ENCODE data around the gene ATP1B3. TPM values are rescaled to one million over a fixed set of nuclear protein-coding genes. Genes with fewer than 3 reads are reported as not detected.

ATP1B3 gene
- total and polyA plus RNA-seq, 4 donors, result 6.8 to 30.2 (median 11.3) TPM

DNA sequence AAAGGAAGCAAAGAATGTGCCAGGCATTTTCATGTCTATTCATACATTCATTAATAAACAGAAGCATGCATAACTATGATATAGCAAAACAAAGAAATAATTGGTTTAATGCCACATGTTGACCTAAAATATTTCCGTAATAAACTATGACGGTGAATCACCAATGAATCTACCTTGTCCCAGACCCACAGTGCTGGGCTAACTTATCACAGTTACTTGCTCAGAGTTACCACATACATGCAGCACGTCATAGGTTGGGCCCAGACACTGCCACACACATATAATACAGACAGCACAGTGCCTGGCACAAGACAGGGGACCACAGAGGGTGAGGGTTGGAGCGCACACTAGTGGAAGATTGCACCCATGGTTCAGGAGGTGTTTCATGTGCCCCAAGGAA, 86.9 kb downstream of the ATP1B3 start:
- WGBS, result 96% methylated on average over 4 of the region's 4 CpGs
- H3K36me3 ChIP-seq (ENCODE audit: control insufficient read depth in 4 of 4, insufficient read depth in 3 of 4, low read depth in 1 of 4, low read length in 3 of 4), result peaks cover 0 to 15% (median 12%) of the 10 kb centered on the region in 4 donors

GRCh38 chr3:141965471-141965870, 89.0 kb downstream of the ATP1B3 start:
- no peak overlapping the region for H3K27ac ChIP-seq (ENCODE audit: low read depth in 1 of 2, low read length in 2 of 2)
- no peak overlapping the region for H3K9ac ChIP-seq (ENCODE audit: low read depth in 1 of 2, low read length in 2 of 2)
- WGBS, result 92% methylated on average over 1 of the region's 1 CpG
- H3K9me3 ChIP-seq (ENCODE audit: control insufficient read depth in 4 of 4, low read length in 3 of 4), result no peaks in the 10 kb centered on the region
- H3K4me1 ChIP-seq (ENCODE audit: control insufficient read depth in 4 of 4, insufficient read depth in 4 of 4, low read length in 3 of 4), result peaks cover 0 to 2% (median 0%) of the 10 kb centered on the region in 4 donors
- no peaks in the 10 kb centered on the region for H3K27me3 ChIP-seq (ENCODE audit: control insufficient read depth in 4 of 4, insufficient read depth in 4 of 4, low read length in 3 of 4)
- H3K4me3 ChIP-seq (ENCODE audit: low read depth in 1 of 3, low read length in 3 of 3), result no peak overlapping the region
- H3K36me3 ChIP-seq (ENCODE audit: control insufficient read depth in 4 of 4, insufficient read depth in 3 of 4, low read depth in 1 of 4, low read length in 3 of 4), result peaks cover 0 to 9% (median 6%) of the 10 kb centered on the region in 4 donors
- no peak for DNase-seq (ENCODE audit: low spot score)
- TF ChIP-seq ZBTB33 (IDR thresholded peaks at IDR 0.05) (no peak), FOXA2 (IDR thresholded peaks at IDR 0.05) (no peak), NR2F2 (IDR thresholded peaks at IDR 0.05) (no peak), TAF1 (conservative IDR thresholded peaks at IDR 0.05) (no peak), FOXA1 (IDR thresholded peaks at IDR 0.05) (no peak), EGR1 (IDR thresholded peaks at IDR 0.05; ENCODE audit: low read depth in 2 of 2) (no peak), YY1 (IDR thresholded peaks at IDR 0.05) (no peak), SP1 (IDR thresholded peaks at IDR 0.05) (no peak), MAX (IDR thresholded peaks at IDR 0.05) (no peak), RXRA (IDR thresholded peaks at IDR 0.05) (no peak), JUND (IDR thresholded peaks at IDR 0.05) (no peak), GABPA (IDR thresholded peaks at IDR 0.05 in 1 of 2, conservative IDR thresholded peaks at IDR 0.05 in 1 of 2) (no peak), HNF4G (IDR thresholded peaks at IDR 0.05) (no peak), HNF4A (conservative IDR thresholded peaks at IDR 0.05) (no peak), RAD21 (IDR thresholded peaks at IDR 0.05) (no peak)
- TF ChIP-seq, protein P1, sequence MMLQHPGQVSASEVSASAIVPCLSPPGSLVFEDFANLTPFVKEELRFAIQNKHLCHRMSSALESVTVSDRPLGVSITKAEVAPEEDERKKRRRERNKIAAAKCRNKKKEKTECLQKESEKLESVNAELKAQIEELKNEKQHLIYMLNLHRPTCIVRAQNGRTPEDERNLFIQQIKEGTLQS (IDR thresholded peaks at IDR 0.05), result no peak

More for the DNA sequence above, 86.9 kb downstream of the ATP1B3 start:
- Histone ChIP-seq H3K27ac (ENCODE audit: low read depth in 1 of 2, low read length in 2 of 2) (no peak overlapping the region), H3K9ac (ENCODE audit: low read depth in 1 of 2, low read length in 2 of 2) (no peak overlapping the region), H3K4me3 (ENCODE audit: low read depth in 1 of 3, low read length in 3 of 3) (no peak overlapping the region), H3K27me3 (ENCODE audit: control insufficient read depth in 4 of 4, insufficient read depth in 4 of 4, low read length in 3 of 4) (no peaks in the 10 kb centered on the region), H3K9me3 (ENCODE audit: control insufficient read depth in 4 of 4, low read length in 3 of 4) (no peaks in the 10 kb centered on the region), H3K4me1 (ENCODE audit: control insufficient read depth in 4 of 4, insufficient read depth in 4 of 4, low read length in 3 of 4) (peaks cover 0 to 2% (median 0%) of the 10 kb centered on the region in 4 donors)
- TF ChIP-seq, protein P2, sequence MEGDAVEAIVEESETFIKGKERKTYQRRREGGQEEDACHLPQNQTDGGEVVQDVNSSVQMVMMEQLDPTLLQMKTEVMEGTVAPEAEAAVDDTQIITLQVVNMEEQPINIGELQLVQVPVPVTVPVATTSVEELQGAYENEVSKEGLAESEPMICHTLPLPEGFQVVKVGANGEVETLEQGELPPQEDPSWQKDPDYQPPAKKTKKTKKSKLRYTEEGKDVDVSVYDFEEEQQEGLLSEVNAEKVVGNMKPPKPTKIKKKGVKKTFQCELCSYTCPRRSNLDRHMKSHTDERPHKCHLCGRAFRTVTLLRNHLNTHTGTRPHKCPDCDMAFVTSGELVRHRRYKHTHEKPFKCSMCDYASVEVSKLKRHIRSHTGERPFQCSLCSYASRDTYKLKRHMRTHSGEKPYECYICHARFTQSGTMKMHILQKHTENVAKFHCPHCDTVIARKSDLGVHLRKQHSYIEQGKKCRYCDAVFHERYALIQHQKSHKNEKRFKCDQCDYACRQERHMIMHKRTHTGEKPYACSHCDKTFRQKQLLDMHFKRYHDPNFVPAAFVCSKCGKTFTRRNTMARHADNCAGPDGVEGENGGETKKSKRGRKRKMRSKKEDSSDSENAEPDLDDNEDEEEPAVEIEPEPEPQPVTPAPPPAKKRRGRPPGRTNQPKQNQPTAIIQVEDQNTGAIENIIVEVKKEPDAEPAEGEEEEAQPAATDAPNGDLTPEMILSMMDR (IDR thresholded peaks at IDR 0.05; ENCODE audit: low read depth, low read length, missing input control), result no peak
- TF ChIP-seq GABPA (IDR thresholded peaks at IDR 0.05 in 1 of 2, conservative IDR thresholded peaks at IDR 0.05 in 1 of 2), result no peak
- TF ChIP-seq TAF1 (conservative IDR thresholded peaks at IDR 0.05), result no peak
- no peak for TF ChIP-seq FOXA2 (IDR thresholded peaks at IDR 0.05)
- TF ChIP-seq, protein P3, sequence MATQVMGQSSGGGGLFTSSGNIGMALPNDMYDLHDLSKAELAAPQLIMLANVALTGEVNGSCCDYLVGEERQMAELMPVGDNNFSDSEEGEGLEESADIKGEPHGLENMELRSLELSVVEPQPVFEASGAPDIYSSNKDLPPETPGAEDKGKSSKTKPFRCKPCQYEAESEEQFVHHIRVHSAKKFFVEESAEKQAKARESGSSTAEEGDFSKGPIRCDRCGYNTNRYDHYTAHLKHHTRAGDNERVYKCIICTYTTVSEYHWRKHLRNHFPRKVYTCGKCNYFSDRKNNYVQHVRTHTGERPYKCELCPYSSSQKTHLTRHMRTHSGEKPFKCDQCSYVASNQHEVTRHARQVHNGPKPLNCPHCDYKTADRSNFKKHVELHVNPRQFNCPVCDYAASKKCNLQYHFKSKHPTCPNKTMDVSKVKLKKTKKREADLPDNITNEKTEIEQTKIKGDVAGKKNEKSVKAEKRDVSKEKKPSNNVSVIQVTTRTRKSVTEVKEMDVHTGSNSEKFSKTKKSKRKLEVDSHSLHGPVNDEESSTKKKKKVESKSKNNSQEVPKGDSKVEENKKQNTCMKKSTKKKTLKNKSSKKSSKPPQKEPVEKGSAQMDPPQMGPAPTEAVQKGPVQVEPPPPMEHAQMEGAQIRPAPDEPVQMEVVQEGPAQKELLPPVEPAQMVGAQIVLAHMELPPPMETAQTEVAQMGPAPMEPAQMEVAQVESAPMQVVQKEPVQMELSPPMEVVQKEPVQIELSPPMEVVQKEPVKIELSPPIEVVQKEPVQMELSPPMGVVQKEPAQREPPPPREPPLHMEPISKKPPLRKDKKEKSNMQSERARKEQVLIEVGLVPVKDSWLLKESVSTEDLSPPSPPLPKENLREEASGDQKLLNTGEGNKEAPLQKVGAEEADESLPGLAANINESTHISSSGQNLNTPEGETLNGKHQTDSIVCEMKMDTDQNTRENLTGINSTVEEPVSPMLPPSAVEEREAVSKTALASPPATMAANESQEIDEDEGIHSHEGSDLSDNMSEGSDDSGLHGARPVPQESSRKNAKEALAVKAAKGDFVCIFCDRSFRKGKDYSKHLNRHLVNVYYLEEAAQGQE (IDR thresholded peaks at IDR 0.05), result no peak
- no peak for TF ChIP-seq SP1 (IDR thresholded peaks at IDR 0.05)
- no peak for TF ChIP-seq RXRA (IDR thresholded peaks at IDR 0.05)
- TF ChIP-seq JUND (IDR thresholded peaks at IDR 0.05), result no peak
- no peak for TF ChIP-seq FOXA1 (IDR thresholded peaks at IDR 0.05)
- TF ChIP-seq EGR1 (IDR thresholded peaks at IDR 0.05; ENCODE audit: low read depth in 2 of 2), result no peak
- TF ChIP-seq, protein P1 (IDR thresholded peaks at IDR 0.05), result no peak
- no peak for DNase-seq (ENCODE audit: low spot score)

Data from liver (tissue), 9 donors.